ENCODE measurements around the gene KCP.

KCP gene

GRCh38 chr7:128844777-128845311, 65.7 kb downstream of the KCP start:
- DNase-seq (ENCODE audit: low read depth), result no peak
- TF ChIP-seq CTCF (conservative IDR thresholded peaks at IDR 0.05; ENCODE audit: low read depth, low read length), result no peak
- H3K4me3 ChIP-seq (ENCODE audit: low read depth, low read length), result no peak overlapping the region

- H3K4me3 ChIP-seq (ENCODE audit: low read depth, low read length), result no peak overlapping the region
- DNase-seq (ENCODE audit: low read depth), result no peak
- no peak for TF ChIP-seq CTCF (conservative IDR thresholded peaks at IDR 0.05; ENCODE audit: low read depth, low read length)
Observed at GRCh38 chr7:128843938-128844621, 66.4 kb downstream of the KCP start.

- no peak for DNase-seq (ENCODE audit: low read depth)
- H3K4me3 ChIP-seq (ENCODE audit: low read depth, low read length), result no peak overlapping the region
- no peak for TF ChIP-seq CTCF (conservative IDR thresholded peaks at IDR 0.05; ENCODE audit: low read depth, low read length)
Observed at GRCh38 chr7:128842674-128843641, 67.6 kb downstream of the KCP start.

- no peak overlapping the region for H3K4me3 ChIP-seq (ENCODE audit: low read depth, low read length)
- TF ChIP-seq CTCF (conservative IDR thresholded peaks at IDR 0.05; ENCODE audit: low read depth, low read length), result peak; percentile 80
- DNase-seq (ENCODE audit: low read depth), result peak; percentile 35
Observed at GRCh38 chr7:128841921-128842673, 68.4 kb downstream of the KCP start.

GRCh38 chr7:128841171-128841690, 69.3 kb downstream of the KCP start:
- H3K4me3 ChIP-seq (ENCODE audit: low read depth, low read length), result no peak overlapping the region
- TF ChIP-seq CTCF (conservative IDR thresholded peaks at IDR 0.05; ENCODE audit: low read depth, low read length), result no peak
- no peak for DNase-seq (ENCODE audit: low read depth)

GRCh38 chr7:128840326-128841170, 70.0 kb downstream of the KCP start:
- no peak for DNase-seq (ENCODE audit: low read depth)
- no peak overlapping the region for H3K4me3 ChIP-seq (ENCODE audit: low read depth, low read length)
- no peak for TF ChIP-seq CTCF (conservative IDR thresholded peaks at IDR 0.05; ENCODE audit: low read depth, low read length)

Data from choroid plexus epithelial cell (primary cell).